Gastroesophageal sphincter (tissue), 3 donors: ENCODE results near the gene RANBP3L.

ENCODE experiments used
- POLR2AphosphoS5 ChIP-seq: sonication (generic); formaldehyde crosslinking; IDR thresholded peaks from one replicate; pipeline ENCODE4 v1.6.1; 2017; ENCODE audit warnings: antibody characterized with exemption
- TF ChIP-seq, protein P1 (sequence below), 4 experiments: fragments of 200-600 bp in 2 of 4; fragments of 450-650 bp in 2 of 4; sonication (generic) in 1 of 4; IDR thresholded peaks; one replicate each; pipeline ENCODE4 v1.5.1; 2017 to 2019; ENCODE audit warnings: antibody characterized with exemption in 4 of 4, mild to moderate bottlenecking in 2 of 4, moderate library complexity in 2 of 4

DNA sequence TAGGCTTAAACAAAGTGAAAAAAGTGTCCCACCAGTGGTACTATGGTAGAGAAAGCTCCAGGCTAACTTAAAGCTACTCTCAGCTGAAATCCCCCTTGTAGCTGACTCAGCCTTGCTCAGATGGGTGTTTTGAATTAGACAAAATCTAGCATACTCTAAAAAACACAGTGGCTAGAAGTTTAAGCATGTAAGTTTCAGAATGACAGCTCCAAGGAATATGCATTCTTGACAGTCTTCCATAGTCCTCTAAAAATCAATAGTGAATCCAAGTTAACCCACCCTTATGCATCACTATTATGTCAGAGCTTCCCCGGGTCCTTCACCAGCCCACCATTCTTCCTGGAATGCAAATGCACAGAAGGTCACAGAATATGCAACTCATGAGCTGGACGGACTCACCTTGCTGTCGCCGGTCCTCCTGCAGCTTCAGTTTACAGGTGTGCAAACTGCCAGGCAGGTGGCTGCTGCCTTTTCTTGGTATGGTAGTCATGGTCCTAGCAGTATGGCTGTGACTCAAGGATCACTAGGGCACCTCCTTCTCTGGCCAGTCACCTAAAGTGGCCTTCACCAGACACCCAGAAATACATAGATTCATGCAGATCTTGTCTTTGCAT, 668 bp downstream of the RANBP3L start:
- TF ChIP-seq, protein P1, sequence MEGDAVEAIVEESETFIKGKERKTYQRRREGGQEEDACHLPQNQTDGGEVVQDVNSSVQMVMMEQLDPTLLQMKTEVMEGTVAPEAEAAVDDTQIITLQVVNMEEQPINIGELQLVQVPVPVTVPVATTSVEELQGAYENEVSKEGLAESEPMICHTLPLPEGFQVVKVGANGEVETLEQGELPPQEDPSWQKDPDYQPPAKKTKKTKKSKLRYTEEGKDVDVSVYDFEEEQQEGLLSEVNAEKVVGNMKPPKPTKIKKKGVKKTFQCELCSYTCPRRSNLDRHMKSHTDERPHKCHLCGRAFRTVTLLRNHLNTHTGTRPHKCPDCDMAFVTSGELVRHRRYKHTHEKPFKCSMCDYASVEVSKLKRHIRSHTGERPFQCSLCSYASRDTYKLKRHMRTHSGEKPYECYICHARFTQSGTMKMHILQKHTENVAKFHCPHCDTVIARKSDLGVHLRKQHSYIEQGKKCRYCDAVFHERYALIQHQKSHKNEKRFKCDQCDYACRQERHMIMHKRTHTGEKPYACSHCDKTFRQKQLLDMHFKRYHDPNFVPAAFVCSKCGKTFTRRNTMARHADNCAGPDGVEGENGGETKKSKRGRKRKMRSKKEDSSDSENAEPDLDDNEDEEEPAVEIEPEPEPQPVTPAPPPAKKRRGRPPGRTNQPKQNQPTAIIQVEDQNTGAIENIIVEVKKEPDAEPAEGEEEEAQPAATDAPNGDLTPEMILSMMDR (IDR thresholded peaks at IDR 0.05), result no peak
- no peak for TF ChIP-seq POLR2AphosphoS5
